ENCODE data around the gene ATXN7.

The ATXN7 gene

DNA sequence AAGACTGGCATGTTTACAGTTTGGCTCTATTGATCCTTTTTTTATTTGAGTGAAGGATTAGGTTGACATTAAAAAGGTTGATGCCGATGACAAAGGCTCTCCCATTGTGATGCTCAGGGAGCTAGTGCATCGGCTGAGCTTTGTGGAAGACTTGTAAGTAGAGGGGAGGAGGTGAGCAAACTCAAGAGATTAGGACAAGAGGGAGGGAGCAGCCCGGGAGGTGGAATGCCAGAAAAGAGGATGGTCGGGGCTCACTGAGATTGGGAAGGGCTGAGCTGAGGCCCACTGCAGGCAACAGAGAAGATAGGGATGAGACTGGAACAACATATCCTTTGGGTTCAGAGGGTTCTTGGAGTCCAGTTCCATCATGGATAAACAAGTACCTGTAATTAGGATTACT is 186.2 kb downstream of the ATXN7 start:
- no peak for DNase-seq (ENCODE audit: low spot score)
